ENCODE measurements around the gene SNX7. TPM values are rescaled to one million over a fixed set of nuclear protein-coding genes. Genes with fewer than 3 reads are reported as not detected.
A peak's percentile ranks its signal among the peaks of the same experiment; 100 is the strongest.

The SNX7 gene
- total RNA-seq, 4 donors from 2014 or later: 21.7 to 55.4 (median 35.2) TPM

DNA sequence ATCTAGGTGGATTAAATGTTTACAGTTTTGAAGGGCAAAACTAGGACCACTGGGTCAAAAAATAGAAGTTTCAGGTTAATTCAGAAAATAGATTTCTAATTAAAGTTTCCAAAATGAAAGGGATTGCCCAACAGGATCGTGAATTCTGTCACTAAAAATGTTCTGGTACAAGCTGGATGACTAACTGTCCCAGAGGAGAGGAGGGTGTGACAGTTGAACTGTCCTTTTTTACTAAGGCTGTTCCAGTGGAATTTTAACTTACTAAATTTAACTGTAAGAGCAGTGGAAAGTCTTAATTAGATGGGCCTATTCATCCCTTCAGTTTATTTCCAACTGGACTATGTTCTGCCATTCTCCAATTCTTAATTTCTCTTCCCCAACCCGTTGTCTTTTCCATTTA is 7.2 kb downstream of the SNX7 start:
- WGBS, 2 donors (ENCODE audit: low coverage in 1 of 2): 21 to 47% methylated on average over 2 of the region's 2 CpGs
- Histone ChIP-seq H3K27me3 (no peaks in the 10 kb centered on the region), H3K27ac (peak overlapping the region in 2 of 4 donors; percentile 40 to 52), H3K9me3 (no peaks in the 10 kb centered on the region), H3K4me3 (no peak overlapping the region), H3K4me1 (peaks cover 3 to 21% (median 3%) of the 10 kb centered on the region in 3 donors), H3K36me3 (no peaks in the 10 kb centered on the region)
- ATAC-seq: peak; percentile 55
- no peak for TF ChIP-seq POLR2AphosphoS5 (IDR thresholded peaks at IDR 0.05)

DNA sequence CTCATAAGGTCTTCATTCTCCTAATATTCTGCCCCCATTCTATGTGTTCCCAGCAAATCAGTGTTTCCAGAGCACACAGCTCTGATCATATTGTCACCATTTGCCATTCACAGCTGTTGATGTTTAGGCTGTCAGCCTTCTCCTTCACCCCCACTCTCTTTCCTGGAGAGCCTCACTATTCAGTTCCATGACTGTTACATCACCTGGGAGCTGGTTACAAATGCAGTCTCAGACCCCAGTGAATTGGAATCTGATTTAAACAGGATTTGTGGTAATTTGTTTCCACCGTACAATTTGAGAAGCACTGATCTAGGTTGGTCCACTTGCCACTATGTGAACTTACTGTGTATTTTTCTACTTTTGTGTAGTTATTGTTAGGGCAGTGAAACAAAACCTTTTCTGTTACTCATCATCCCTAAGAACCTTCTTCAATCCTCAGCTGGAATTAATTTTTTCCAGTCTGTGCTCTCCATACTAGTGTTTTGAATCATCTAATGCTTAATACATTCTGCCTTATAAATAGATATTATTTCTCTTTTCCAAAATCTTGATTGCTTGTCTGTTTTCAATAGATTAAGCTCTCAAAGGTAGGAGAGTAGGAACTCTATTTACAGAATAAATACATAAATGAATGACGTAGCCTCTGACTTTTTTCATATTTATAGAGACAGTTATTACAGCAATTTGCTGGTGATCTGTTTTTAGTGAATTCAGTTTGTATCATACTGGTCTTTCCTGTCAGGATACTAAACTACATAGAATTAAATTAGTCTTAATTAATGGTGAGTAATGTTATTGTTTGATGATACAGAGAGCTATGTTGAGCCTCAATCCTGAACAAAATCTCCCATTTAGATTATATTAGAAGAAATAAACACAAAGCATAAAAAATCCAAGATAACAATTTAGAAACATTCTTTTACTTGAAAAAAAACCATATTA is 8.1 kb downstream of the SNX7 start:
- TF ChIP-seq EP300 (IDR thresholded peaks at IDR 0.05) (no peak), POLR2A (IDR thresholded peaks at IDR 0.05) (no peak), POLR2AphosphoS5 (IDR thresholded peaks at IDR 0.05) (no peak)
- TF ChIP-seq, protein P1, sequence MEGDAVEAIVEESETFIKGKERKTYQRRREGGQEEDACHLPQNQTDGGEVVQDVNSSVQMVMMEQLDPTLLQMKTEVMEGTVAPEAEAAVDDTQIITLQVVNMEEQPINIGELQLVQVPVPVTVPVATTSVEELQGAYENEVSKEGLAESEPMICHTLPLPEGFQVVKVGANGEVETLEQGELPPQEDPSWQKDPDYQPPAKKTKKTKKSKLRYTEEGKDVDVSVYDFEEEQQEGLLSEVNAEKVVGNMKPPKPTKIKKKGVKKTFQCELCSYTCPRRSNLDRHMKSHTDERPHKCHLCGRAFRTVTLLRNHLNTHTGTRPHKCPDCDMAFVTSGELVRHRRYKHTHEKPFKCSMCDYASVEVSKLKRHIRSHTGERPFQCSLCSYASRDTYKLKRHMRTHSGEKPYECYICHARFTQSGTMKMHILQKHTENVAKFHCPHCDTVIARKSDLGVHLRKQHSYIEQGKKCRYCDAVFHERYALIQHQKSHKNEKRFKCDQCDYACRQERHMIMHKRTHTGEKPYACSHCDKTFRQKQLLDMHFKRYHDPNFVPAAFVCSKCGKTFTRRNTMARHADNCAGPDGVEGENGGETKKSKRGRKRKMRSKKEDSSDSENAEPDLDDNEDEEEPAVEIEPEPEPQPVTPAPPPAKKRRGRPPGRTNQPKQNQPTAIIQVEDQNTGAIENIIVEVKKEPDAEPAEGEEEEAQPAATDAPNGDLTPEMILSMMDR (IDR thresholded peaks at IDR 0.05): no peak
- WGBS, 2 donors (ENCODE audit: low coverage in 1 of 2): 75 to 77% methylated on average over 2 of the region's 2 CpGs

DNA sequence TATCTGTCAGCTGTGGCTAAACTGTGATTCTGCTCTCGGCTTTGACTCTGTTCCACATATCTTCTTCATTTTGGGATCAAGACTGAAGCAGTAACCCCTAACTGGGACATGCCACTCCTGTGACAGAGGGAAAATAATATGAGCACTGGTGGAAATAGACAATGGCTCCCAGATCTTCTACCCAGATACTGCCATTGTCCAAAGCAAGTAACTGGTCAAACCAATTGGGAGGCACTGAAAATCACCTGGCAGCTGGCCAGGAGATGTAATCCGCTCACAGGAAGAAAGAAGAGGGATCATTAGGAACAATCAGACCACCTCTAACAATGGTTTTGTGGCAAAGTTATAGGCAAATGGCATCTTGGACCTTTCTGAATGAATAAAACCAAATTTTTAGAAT is 10.7 kb downstream of the SNX7 start:
- no peaks in the 10 kb centered on the region for H3K9me3 ChIP-seq
- TF ChIP-seq, protein P1 (IDR thresholded peaks at IDR 0.05): no peak
- TF ChIP-seq POLR2AphosphoS5 (IDR thresholded peaks at IDR 0.05) (no peak), EP300 (IDR thresholded peaks at IDR 0.05) (no peak), POLR2A (IDR thresholded peaks at IDR 0.05) (no peak)
- H3K4me1 ChIP-seq: peaks cover 3 to 17% (median 3%) of the 10 kb centered on the region in 3 donors
- H3K27ac ChIP-seq: no peak overlapping the region
- ATAC-seq: no peak
- WGBS, 2 donors (ENCODE audit: low coverage in 1 of 2): 75 to 80% methylated on average over 2 of the region's 2 CpGs
- H3K36me3 ChIP-seq: no peaks in the 10 kb centered on the region
- H3K4me3 ChIP-seq: no peak overlapping the region
- H3K27me3 ChIP-seq: no peaks in the 10 kb centered on the region

More for the DNA sequence above, 8.1 kb downstream of the SNX7 start:
- ATAC-seq: no peak
- no peaks in the 10 kb centered on the region for H3K27me3 ChIP-seq
- peak overlapping the region in 2 of 4 donors; percentile 11 to 40 for H3K27ac ChIP-seq
- no peaks in the 10 kb centered on the region for H3K9me3 ChIP-seq
- H3K4me1 ChIP-seq: peaks cover 3 to 15% (median 3%) of the 10 kb centered on the region in 3 donors
- no peaks in the 10 kb centered on the region for H3K36me3 ChIP-seq
- H3K4me3 ChIP-seq: no peak overlapping the region

DNA sequence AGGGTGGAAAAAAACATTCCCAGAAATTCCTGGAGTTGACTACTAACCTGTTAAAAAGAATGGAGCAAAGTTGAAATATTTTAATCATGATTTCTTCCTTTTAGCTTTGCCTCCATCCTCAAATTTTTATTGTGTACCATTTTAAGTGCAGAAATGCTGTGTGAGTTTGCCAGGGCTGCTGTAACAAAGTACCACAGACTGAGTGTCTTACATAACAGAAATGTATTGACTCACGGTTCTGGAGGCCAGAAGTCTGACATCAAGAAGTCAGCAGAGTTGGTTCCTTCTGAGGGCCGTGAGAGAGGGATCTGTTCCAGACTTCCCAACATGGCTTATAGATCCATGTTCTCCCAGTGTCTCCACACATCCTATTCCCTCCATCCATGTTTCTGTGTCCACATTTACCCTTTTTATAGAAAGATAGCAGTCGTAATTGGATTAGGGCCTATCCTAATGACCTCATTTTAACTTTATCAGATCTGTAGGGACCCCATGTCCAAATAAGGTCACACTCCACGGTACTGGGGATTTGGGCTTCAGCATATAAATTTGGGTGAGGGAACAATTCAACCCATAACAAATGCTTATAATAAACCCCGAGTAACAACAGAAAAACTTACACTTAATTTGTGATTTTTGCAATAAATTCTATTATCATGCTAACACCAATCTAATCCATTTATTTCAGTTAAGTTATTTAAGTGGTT is 12.7 kb downstream of the SNX7 start:
- H3K27ac ChIP-seq: no peak overlapping the region
- ATAC-seq: no peak
- TF ChIP-seq EP300 (IDR thresholded peaks at IDR 0.05) (no peak), POLR2A (IDR thresholded peaks at IDR 0.05) (no peak), POLR2AphosphoS5 (IDR thresholded peaks at IDR 0.05) (no peak)
- TF ChIP-seq, protein P1 (IDR thresholded peaks at IDR 0.05): no peak
- no peaks in the 10 kb centered on the region for H3K36me3 ChIP-seq
- WGBS, 2 donors (ENCODE audit: low coverage in 1 of 2): 58 to 72% methylated on average over 5 of the region's 5 CpGs
- H3K9me3 ChIP-seq: no peaks in the 10 kb centered on the region
- no peaks in the 10 kb centered on the region for H3K27me3 ChIP-seq
- H3K4me1 ChIP-seq: peaks cover under 1 to 16% (median 3%) of the 10 kb centered on the region in 3 donors
- no peak overlapping the region for H3K4me3 ChIP-seq

DNA sequence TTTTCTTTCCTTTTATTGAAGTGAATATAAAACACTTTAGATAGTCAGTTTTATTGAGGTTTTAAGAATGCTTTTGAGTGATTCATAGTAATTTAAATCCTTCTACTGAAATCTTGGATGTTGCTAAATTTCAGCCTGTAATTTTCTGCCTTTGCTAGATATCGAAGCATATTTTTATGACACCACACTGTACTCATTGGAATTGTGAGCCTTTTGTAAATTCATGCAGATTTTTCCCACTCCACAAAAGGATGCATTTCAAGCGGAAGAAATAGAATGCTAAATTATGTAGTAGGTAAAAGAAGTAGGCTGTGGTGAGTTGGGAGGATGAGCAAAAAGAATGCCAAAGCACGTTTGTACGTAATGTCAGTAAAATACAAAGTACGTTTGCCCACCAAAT is 13.8 kb downstream of the SNX7 start:
- ATAC-seq: no peak
- 79% methylated on average over 5 of the region's 5 CpGs for WGBS, 2 donors (ENCODE audit: low coverage in 1 of 2)
- Histone ChIP-seq H3K36me3 (no peaks in the 10 kb centered on the region), H3K27ac (no peak overlapping the region), H3K9me3 (no peaks in the 10 kb centered on the region), H3K4me3 (no peak overlapping the region), H3K4me1 (peaks cover 0 to 8% (median 0%) of the 10 kb centered on the region in 3 donors), H3K27me3 (no peaks in the 10 kb centered on the region)
- TF ChIP-seq, protein P1 (IDR thresholded peaks at IDR 0.05): no peak
- TF ChIP-seq POLR2A (IDR thresholded peaks at IDR 0.05) (no peak), POLR2AphosphoS5 (IDR thresholded peaks at IDR 0.05) (no peak), EP300 (IDR thresholded peaks at IDR 0.05) (no peak)
